ENCODE measurements around the gene RASAL3.

RASAL3 gene

GRCh38 chr19:15427350-15427700 lies 37.0 kb downstream of the RASAL3 start:
- peaks cover 62% of the 10 kb centered on the region for H3K36me3 ChIP-seq (ENCODE audit: low read depth)

DNA sequence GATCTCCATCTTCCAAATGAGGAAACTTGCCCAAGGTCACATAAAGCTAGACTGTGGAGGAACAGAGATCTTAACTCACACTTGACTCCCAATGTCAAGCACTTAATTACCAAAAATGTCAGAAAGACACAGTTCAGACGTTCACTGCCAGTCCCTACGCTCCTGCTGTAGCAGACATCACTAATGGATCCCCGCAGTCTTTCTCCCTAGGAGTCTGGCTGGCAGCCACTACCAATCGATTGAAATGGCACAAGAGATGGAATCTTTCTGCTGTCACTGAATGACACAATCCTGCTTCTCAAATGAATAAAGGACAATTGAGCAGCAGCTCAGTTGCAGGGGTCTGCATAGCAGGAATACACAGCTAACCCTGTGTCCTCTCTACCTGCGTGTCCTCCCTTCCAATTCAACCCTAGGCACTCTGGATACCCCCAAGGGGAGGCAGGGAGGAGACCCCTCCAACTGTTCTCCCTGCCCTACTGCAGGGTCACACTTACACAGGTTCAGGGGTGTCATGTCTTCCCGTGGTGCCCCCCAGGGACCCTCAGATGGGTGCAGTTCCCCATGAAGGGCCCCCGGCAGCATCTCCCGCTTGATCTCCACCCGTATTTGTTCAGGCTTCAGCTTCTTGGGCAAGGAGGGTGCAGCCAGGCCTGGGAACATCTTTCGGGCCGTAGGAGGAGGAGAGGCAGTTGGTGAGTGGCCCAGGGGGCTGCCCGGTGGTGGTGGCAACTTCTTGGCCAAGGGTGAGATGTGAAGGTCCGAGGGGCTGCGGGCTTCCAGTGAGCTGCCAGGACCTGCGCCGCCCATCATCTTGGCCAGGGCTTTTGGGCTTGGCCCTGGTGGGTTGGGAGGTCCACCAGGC lies 37.6 kb downstream of the RASAL3 start:
- H3K4me1 ChIP-seq (ENCODE audit: insufficient read depth, poor library complexity, severe bottlenecking), result peaks cover 4% of the 10 kb centered on the region
- peaks cover 62% of the 10 kb centered on the region for H3K36me3 ChIP-seq (ENCODE audit: low read depth)
- H3K27me3 ChIP-seq (ENCODE audit: insufficient read depth, poor library complexity, severe bottlenecking), result no peaks in the 10 kb centered on the region
- ATAC-seq (ENCODE audit: low read depth) (no peak), DNase-seq (ENCODE audit: low spot score) (no peak)
- H3K4me3 ChIP-seq (ENCODE audit: severe bottlenecking), result no peak overlapping the region
- peaks cover 4% of the 10 kb centered on the region for H3K9me3 ChIP-seq (ENCODE audit: severe bottlenecking)
- H3K27ac ChIP-seq (ENCODE audit: poor library complexity, severe bottlenecking), result no peak overlapping the region
- no peak for TF ChIP-seq CTCF (IDR thresholded peaks at IDR 0.05; ENCODE audit: poor library complexity, severe bottlenecking)

More at GRCh38 chr19:15427350-15427700, 37.0 kb downstream of the RASAL3 start:
- Histone ChIP-seq H3K4me1 (ENCODE audit: insufficient read depth, poor library complexity, severe bottlenecking) (peaks cover 4% of the 10 kb centered on the region), H3K27me3 (ENCODE audit: insufficient read depth, poor library complexity, severe bottlenecking) (no peaks in the 10 kb centered on the region), H3K9me3 (ENCODE audit: severe bottlenecking) (peaks cover 4% of the 10 kb centered on the region), H3K4me3 (ENCODE audit: severe bottlenecking) (no peak overlapping the region), H3K27ac (ENCODE audit: poor library complexity, severe bottlenecking) (no peak overlapping the region)
- ATAC-seq (ENCODE audit: low read depth) (no peak), DNase-seq (ENCODE audit: low spot score) (peak; percentile 63)
- no peak for TF ChIP-seq CTCF (IDR thresholded peaks at IDR 0.05; ENCODE audit: poor library complexity, severe bottlenecking)

DNA sequence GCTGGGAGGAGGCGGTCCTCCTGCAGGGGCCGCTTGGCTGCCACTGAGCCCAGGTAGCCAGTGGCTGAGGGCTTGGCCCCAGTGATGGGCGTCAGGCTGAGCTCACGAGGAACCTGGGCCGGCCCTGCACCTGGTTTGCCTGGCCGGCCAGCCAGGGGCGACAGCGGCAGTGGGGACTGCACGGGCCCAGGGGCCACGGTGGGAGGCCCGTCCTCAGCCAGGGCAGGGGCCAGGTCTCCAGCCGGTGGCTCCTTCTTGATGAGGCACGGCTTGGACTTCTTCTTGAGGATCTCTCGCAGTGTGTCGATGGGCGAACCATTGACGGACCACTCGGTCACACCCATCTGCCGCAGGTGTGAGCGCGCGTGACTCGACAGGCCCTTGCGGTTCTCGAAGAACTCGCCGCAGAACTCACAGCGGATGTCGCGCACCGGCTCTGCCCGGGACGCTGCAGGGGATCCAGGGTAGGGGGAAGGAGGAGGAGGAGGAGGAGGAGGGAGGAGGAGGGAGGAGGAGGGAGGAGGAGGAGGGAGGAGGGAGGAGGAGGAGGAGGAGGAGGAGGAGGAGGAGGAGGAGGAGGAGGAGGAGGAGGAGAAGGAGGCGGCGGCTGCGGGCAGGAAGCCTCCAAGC lies 38.9 kb downstream of the RASAL3 start:
- ATAC-seq (ENCODE audit: low read depth) (no peak), DNase-seq (ENCODE audit: low spot score) (peak; percentile 61)
- Histone ChIP-seq H3K27me3 (ENCODE audit: insufficient read depth, poor library complexity, severe bottlenecking) (no peaks in the 10 kb centered on the region), H3K36me3 (ENCODE audit: low read depth) (peaks cover 62% of the 10 kb centered on the region), H3K4me1 (ENCODE audit: insufficient read depth, poor library complexity, severe bottlenecking) (no peaks in the 10 kb centered on the region), H3K27ac (ENCODE audit: poor library complexity, severe bottlenecking) (no peak overlapping the region), H3K4me3 (ENCODE audit: severe bottlenecking) (no peak overlapping the region), H3K9me3 (ENCODE audit: severe bottlenecking) (peaks cover 4% of the 10 kb centered on the region)
- no peak for TF ChIP-seq CTCF (IDR thresholded peaks at IDR 0.05; ENCODE audit: poor library complexity, severe bottlenecking)

DNA sequence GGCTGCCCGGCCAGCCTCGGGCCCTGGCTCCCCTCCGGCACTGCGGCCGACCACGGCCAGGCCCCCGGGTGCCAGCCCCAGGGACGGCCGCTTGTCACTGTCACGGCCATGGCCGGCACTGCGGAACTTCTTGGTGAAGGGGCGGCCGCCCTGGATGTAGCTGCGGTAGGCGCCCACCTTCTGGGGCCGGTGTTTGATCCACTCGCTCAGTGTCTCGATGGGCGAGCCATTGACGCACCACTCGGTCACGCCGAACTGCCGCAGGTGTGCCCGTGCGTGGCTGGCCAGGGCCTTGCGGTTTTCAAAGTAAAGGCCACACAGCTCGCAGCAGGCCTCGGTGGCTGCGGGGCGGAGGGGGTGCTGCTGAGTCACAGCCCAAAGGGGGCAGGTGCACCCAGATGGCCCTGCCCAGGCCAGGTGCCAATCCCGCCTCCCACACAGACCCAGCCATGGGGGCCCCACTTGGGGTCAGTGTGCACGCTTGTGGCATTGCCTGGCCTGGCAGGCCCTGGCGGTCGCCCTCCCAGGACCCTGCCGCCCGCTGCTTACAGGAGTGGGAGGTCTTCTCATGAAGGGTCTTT lies 39.6 kb downstream of the RASAL3 start:
- H3K27ac ChIP-seq (ENCODE audit: poor library complexity, severe bottlenecking), result no peak overlapping the region
- H3K4me3 ChIP-seq (ENCODE audit: severe bottlenecking), result no peak overlapping the region
- no peak for TF ChIP-seq CTCF (IDR thresholded peaks at IDR 0.05; ENCODE audit: poor library complexity, severe bottlenecking)
- peaks cover 56% of the 10 kb centered on the region for H3K36me3 ChIP-seq (ENCODE audit: low read depth)
- ATAC-seq (ENCODE audit: low read depth) (no peak), DNase-seq (ENCODE audit: low spot score) (peak; percentile 64)
- no peaks in the 10 kb centered on the region for H3K27me3 ChIP-seq (ENCODE audit: insufficient read depth, poor library complexity, severe bottlenecking)
- no peaks in the 10 kb centered on the region for H3K4me1 ChIP-seq (ENCODE audit: insufficient read depth, poor library complexity, severe bottlenecking)
- H3K9me3 ChIP-seq (ENCODE audit: severe bottlenecking), result peaks cover 4% of the 10 kb centered on the region

All from RWPE2 (cell line).